K562 (cell line): ENCODE measurements around the gene TIAM1. TPM values are rescaled to one million over a fixed set of nuclear protein-coding genes. Genes with fewer than 3 reads are reported as not detected.

Source experiments
- ATF1 ChIP-seq, 2 experiments: fragments of 450-650 bp in 1 of 2; IDR thresholded peaks; 2 replicates each; pipeline ENCODE4 v1.6.1; 2016; ENCODE audit warnings: missing compliant biosample characterization in 1 of 2, missing genetic modification characterization in 1 of 2
- CUX1 ChIP-seq: fragments of 200-800 bp; sonication (Bioruptor generic); IDR thresholded peaks from 2 replicates; pipeline ENCODE4 v1.6.1; 2016; ENCODE audit warnings: missing genetic modification characterization, missing compliant biosample characterization
- CXXC5 ChIP-seq: fragments of 250-450 bp; sonication (Bioruptor Pico); IDR thresholded peaks from 2 replicates; pipeline ENCODE4 v1.8.0; 2022; ENCODE audit warnings: inconsistent platforms, mild to moderate bottlenecking, moderate library complexity
- HDAC8 ChIP-seq: fragments of 450-650 bp; IDR thresholded peaks from 2 replicates; pipeline ENCODE4 v1.6.1; 2016; ENCODE audit warnings: mild to moderate bottlenecking, missing genetic modification characterization, moderate library complexity, missing compliant biosample characterization
- NKRF ChIP-seq: fragments of 450-650 bp; IDR thresholded peaks from 2 replicates; pipeline ENCODE4 v1.6.1; 2016; ENCODE audit warnings: borderline replicate concordance
- RFX5 ChIP-seq: IDR thresholded peaks from 2 replicates; pipeline ENCODE4 v1.6.1; 2011; ENCODE audit warnings: low read depth, mild to moderate bottlenecking, improper control_type of control experiment, low read length
- TAF15 ChIP-seq: fragments of 200-400 bp; formaldehyde crosslinking; IDR thresholded peaks from 2 replicates; pipeline ENCODE4 v1.6.1; 2017; ENCODE audit warnings: mild to moderate bottlenecking, low read depth, low read length, moderate library complexity
- ZBTB9 ChIP-seq: fragments of 450-650 bp; formaldehyde crosslinking; IDR thresholded peaks from 2 replicates; pipeline ENCODE4 v1.4.0; 2020; ENCODE audit warnings: mild to moderate bottlenecking, moderate library complexity
- ZNF212 ChIP-seq: fragments of 450-650 bp; formaldehyde crosslinking; IDR thresholded peaks from 2 replicates; pipeline ENCODE4 v1.4.0; 2020; ENCODE audit warnings: mild to moderate bottlenecking
- ZNF23 ChIP-seq: fragments of 250-450 bp; sonication (Bioruptor Pico); IDR thresholded peaks from 2 replicates; pipeline ENCODE4 v1.4.0; 2020; ENCODE audit warnings: mild to moderate bottlenecking
- ZNF668 ChIP-seq: fragments of 250-450 bp; sonication (Bioruptor Pico); IDR thresholded peaks from 2 replicates; pipeline ENCODE4 v1.8.0; 2022; ENCODE audit warnings: mild to moderate bottlenecking, inconsistent platforms
- polyA plus RNA-seq, 8 experiments: library from polyadenylated mRNA; depleted of rRNA in 4 of 8; stranded (reverse) in 5 of 8; unstranded in 3 of 8; fragments of >200 nt; fragmentation: Nextera tagmentation in 2 of 8; fragmentation: Illumina TruSeq in 1 of 8; extraction: Ambion mirVana in 2 of 8; extraction: Trizol in 1 of 8; gene quantifications; 2 replicates each; pipeline versions ENCODE4 v1.2.1 to v1.2.3, GENCODE V29; 2011 to 2014; ENCODE audit warnings: inconsistent platforms in 1 of 8, missing spikeins in 1 of 8
- total RNA-seq, 7 experiments: library from RNA; depleted of rRNA in 6 of 7; stranded (reverse); fragments of >200 nt in 6 of 7; fragmentation: Illumina TruSeq in 2 of 7; extraction: Trizol in 2 of 7; gene quantifications; 2 replicates each; pipeline versions ENCODE4 v1.2.1 to v1.2.3, GENCODE V29; 2011 to 2021; ENCODE audit warnings: low replicate concordance in 1 of 7

Gene TIAM1
- total and polyA plus RNA-seq, 9 of the 15 experiments (the other 6 are each of a cell fraction or from before 2014, with no cell fraction given), result 0.11 TPM; not detected in 8

- no peak for TF ChIP-seq CUX1 (CRISPR knock-in tag)
- TF ChIP-seq ZNF668 (CRISPR knock-in tag), result no peak
- TF ChIP-seq CXXC5 (CRISPR knock-in tag), result no peak
- TF ChIP-seq TAF15, result no peak
- TF ChIP-seq ZNF23, result no peak
- no peak for TF ChIP-seq ZBTB9 (CRISPR knock-in tag)
- TF ChIP-seq NKRF, result no peak
- no peak for TF ChIP-seq HDAC8 (tag)
- no peak for TF ChIP-seq RFX5
- no peak for TF ChIP-seq ATF1 (CRISPR knock-in tag; IDR thresholded peaks at IDR 0.05)
- no peak for TF ChIP-seq ATF1 (tag; IDR thresholded peaks at IDR 0.05)
- TF ChIP-seq ZNF212 (CRISPR knock-in tag), result no peak
These were observed 5.1 kb downstream of the TIAM1 start (continued) for GRCh38 chr21:31338908-31339368.
